Renal cortex interstitium (tissue), 11 donors: ENCODE data around the gene CMSS1. TPM values are rescaled to one million over a fixed set of nuclear protein-coding genes. Genes with fewer than 3 reads are reported as not detected.
"Not testable (repeated sequence)": the region's sequence is repeated elsewhere in the genome, so short reads cannot be mapped to it uniquely, and the experiment has no call there.

ENCODE experiments used
- DNase-seq, 11 donors: peaks; one replicate each; pipeline ENCODE4 v3.0.0-alpha.2; 2013; ENCODE audit warnings: low read depth in 9 of 11, low spot score in 4 of 11; ENCODE audit errors: extremely low read depth in 1 of 11
- polyA plus RNA-seq, 3 donors: library from polyadenylated mRNA; unstranded; fragments of 120-200 nt; gene quantifications; one replicate each; pipeline ENCODE4 v1.2.1, GENCODE V29; 2013; ENCODE audit not compliant: insufficient read length in 3 of 3

CMSS1 gene
- polyA plus RNA-seq, 3 donors = 43.2 to 47.4 (median 44.5) TPM

DNA sequence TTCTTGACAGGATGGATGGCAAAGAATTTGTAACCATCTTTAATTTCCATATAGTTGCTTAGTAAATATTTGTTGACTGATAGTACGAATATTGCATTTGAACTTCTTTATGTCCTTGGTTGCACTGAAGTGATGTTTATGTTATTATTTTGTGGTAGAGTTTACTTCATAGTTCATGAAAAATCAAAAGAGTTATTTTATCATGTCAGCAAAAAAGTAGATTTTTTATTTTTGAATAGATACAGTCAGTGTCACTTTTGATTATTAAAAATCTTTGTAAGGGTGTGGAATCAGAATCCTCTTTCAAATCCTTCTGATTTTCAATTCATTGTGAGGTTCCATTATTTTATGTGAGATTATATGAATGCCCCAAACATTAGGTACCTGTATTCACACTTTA, 261.7 kb downstream of the CMSS1 start:
- DNase-seq = no peak

DNA sequence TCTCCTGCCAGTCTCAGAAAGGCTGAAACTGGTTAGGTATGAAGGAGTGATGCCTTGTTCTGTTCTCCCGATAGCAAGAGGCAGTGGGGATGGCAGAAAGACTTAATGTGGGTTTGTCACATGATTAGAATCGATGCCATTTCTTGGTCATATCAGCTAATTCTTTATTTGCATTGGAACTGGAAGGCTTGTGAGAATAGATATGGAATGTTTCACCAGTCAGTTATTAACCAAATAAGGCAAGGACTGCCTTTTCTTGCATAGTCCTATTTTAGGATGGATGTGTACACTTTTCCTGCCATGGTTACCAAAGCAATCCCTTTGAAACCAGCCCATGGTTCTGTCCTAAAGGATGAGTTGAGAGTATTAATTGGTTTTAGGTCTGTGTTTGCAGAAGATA, 262.9 kb downstream of the CMSS1 start:
- DNase-seq = no peak

DNA sequence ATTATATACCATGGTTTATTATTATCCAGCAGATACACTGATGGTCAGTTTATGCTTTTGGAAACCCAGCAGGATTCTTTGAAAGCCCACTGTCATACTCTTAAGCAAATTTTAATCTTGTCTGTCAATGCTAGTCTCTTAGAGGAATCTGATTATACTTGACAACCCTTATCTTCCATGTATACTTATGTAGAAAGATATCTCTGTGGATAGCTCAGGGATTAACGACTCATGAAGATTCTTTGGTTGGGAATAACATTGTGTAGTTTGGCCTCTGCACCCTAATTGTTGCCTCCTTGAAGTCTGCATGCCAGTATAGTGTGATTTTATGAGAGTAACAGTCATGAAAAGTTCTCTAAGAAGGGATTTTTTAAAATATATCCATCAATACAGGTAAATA, 263.6 kb downstream of the CMSS1 start:
- DNase-seq = no peak

DNA sequence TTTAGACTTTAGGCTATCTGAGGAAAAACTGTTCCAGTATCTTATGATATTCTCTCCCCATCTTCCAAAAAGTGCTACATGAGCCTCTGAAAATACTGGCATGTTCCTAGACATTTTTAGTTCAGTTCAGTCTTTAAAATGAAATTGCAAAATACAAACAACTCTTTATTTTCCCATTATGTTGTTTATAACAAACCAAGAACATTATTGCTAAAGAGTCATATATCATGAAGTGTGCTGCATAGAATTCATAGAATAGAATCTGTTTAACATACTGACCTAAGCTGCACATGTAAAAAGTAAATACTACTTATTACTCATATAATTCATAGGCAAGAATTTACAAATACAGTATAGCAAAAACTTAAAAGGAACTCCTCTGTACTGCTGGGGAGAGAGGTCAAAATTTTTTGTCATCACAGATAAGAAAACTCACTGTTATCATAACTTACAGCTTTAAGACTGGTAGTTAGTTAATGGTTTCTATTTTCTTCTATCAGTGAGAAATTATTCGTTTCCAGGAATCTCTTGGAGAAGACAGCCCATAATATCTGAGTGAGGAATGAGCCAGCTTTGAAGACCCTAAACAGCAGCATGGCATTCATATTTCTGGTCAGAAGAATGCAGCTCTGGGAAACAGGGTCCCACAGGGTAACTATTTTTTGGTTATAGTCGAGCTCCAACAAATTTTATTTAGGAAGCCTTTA, 264.5 kb downstream of the CMSS1 start:
- no peak for DNase-seq

DNA sequence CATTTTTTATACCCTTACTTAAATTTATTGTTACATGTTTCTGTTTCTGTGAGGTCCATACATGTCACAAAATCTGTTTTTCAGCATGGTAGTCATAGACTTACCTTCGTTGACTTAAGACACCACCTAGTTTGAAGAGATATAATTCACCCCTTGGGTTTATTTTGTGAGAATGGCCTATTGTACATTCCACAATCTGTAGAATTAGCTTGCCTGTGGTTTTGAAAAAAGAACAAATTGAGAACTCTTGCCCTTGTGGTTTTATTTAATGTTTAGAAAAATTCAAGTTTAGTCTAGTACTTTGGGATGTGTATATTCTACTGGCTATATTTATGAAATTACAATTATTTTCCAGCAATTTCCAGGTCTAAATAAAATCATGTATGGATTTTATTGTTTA, 265.1 kb downstream of the CMSS1 start:
- DNase-seq = no peak

DNA sequence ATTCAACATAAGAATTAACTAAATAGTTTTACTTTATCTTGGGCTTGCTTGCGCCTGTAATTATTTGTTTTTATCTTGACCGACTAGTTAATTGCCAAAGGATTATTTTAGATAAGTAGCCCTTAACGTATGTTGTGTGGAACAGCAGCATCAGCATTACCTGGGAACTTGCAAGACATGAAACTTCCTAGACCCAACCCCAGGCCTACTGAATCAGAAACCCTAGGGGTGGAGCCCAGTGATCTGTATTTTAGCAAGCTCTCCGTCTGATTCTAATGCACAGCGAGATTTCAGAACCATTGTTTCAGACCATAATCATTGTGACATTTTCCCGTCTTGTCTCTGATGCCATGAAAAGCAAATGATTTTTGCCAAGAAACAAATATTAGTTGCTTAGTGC, 265.5 kb downstream of the CMSS1 start:
- DNase-seq = no peak

DNA sequence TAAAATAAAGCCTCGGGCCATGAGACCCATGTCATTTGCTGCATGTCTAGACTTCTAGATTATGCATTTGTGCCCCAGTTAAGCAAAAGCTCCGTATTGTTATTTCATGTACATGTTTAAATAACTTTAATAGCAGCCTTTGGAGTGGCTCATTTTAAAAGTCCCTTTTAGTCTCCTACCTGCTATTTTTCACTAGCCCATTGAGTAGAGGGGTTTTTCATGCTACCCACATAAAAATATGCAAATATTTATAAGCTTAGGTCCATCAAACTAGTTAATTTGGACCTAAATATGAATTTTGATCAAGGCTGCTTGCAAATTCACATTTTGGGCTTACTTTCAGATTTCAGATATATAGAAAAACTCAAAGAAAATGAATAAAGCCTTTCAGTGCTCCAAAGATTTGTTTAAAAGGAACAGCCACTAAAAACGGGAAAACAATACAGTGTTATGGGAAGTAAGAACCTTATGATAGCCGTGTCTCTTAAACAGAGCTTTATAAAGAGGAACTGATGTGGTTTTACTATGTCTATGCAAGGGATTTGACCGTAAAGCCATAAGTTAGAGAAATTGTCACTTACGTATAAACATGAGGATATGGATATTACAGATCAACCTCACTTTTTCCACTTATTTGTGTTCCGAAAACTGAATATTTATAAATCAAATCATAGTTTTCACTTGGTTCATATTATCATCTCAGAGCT, 266.6 kb downstream of the CMSS1 start:
- no peak for DNase-seq

DNA sequence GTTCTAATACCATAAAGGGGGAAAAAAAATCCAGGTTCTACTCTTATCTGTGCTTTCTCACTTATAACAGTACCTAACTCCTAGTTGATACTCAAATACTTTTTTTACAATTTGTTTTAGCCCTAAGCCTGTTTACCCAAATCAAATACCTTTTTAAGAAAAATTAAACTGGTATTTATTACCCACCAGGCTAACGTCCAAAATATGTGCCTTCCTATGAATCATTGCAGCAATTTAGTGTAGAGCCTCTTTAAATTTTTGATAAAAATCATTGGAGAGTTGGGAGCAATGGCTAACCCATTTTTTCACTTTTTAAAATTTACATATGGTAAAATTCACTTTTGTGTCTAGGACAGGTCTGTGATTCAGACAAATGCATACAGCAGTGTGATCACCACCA, 268.7 kb downstream of the CMSS1 start:
- no peak for DNase-seq

DNA sequence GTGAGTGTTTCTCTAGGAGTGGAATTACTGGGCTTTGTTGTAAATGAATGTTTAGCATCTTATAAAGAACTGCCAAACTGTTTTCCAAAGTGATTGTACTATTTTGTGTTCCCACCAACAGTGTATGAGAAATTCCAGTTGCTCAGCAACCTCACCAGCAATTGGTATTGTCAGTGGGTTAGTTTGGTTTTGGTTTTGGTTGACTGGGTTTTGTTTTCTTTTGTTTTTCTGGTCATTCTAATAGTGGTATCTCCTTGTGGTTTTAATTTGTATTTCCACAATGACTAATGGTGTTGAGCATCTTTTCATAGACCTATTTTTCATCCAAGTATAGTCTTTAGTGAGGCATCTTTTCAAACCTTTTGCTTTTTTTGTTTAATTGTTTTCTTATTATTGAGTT, 269.5 kb downstream of the CMSS1 start:
- no peak for DNase-seq

DNA sequence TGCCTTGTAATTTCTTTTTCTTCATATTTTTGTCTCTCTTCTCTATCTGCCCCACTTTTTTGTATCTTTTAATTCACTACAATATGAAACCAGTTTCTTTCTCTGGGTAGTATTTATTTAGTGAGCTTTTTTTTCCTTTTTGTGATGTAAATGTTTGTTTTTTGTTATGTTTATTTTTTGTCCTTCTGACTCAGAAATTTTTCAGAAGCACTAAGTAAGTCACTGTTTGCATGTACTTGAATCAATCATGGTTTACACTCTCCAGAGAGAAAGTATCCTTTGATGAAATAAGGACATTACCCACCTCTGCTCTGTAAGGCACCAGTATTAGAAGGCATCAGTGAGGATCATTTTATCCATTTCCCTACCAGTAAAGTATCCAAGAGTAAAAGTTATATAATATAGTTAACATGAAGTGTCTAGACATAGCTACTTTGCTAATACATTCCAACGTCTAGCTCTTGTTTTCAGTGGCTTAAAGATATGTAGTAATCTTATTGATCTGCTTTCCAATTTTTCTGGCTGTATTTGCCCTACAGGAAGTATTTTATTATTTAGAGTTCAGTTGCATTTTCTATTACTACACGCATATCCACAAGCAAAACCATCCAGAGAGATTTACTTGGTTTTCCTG, 271.2 kb downstream of the CMSS1 start:
- no peak for DNase-seq

DNA sequence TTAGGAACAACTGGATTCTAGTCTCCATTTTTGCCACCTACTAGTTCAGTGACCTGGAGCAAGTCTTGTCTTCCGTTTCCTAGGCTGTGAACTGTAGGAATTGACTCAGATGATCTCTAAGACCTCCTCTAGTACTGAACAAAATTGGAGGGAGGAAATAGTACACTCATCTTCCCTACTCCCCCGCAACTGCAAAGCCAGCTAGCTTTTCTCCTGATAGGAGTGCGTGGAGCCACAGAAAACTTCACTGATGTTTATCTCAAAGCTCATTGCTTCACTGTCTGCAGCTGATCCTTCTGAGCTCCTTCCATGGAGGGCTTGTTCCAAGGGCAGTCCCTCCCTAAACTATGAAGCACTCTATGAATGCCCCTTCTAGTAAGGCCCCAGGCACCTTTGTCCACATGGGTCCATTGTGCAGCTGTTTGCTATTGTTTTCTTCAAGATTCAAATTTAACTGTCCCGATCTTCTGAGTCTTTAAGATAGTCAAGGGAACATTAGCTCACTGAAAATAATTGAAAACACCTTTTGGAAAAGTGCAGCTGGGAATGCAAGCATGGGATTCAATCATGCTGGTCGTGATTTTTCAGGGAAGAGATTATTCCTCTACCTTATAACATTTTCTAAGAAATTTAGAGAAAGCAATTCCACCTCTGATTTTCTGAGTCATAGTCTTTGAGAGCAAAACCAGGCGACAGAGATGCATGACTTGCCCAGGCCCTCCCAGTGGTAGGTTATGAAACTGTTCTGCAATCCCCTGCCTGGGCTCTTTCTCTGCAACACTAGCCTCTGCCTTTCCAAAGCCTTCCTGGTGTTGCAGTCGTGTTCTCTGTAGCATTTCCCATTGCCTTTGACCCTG, 272.4 kb downstream of the CMSS1 start:
- no peak for DNase-seq

DNA sequence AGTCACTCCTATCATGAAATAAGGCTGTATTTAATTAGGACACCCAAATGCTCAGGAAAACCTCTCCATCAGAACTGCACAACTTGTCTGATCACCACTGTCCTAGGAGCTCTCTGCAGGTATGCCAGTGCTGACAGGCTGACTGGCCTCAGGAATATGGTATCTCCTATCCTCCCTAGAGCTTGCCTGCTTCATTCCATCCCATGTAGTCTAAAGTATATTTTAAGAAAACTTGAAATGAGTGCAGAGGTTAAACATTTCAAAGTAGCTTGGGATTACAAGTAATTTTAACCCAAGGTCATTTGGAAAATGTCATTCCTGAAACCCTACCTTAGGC, 273.0 kb downstream of the CMSS1 start:
- no peak for DNase-seq

DNA sequence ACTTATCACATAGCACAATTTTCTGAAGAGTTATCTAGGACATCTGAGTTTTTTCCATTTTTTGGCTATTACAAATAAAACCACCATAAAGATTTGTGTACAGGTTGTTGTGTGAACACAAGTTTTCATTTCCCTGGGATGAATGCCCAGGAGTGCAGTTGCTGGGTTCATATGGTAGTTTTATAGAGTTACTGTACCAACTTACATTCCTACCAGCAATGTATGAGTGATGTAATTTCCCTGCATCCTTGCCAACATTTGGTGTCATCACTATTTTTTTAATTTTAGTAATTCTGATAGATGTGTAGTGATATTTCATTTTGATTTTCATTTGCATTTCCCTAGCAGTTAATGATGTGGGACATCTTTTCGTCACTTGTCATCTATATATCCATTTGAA, 276.2 kb downstream of the CMSS1 start:
- no peak for DNase-seq

DNA sequence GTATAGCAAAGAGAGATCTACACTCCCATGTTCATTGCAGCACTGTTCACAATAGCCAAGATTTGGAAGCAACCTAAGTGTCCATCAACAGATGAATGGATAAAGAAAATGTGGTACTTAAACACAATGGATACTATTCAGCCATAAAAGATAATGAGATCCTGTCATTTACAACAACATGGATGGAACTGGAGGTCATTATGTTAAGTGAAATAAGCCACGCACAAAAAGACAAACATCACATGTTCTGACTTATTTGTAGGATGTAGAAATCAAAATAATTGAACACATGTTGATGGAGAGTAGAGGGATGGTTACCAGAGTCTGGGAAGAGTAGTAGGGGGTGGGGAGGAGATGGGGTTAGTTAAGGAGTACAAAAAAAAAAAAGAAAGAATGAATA, 278.6 kb downstream of the CMSS1 start:
- DNase-seq = not testable (repeated sequence)

DNA sequence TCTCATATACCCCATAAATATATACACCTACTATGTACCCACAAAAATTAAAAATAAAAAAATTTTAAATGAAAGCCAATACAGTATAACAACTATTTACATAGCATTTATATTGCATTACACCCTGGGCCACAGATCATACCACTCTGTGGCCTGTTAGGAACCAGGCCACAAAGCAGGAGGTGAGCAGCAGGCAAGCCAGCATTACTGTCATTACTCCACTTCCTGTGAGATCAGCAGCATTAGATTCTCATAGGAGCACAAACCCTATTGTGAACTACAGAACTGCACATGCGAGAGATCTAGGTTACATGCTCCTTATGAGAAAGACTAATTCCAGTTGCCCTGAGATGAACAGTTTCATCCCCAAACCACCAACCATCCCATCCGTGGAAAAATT, 279.2 kb downstream of the CMSS1 start:
- no peak for DNase-seq

DNA sequence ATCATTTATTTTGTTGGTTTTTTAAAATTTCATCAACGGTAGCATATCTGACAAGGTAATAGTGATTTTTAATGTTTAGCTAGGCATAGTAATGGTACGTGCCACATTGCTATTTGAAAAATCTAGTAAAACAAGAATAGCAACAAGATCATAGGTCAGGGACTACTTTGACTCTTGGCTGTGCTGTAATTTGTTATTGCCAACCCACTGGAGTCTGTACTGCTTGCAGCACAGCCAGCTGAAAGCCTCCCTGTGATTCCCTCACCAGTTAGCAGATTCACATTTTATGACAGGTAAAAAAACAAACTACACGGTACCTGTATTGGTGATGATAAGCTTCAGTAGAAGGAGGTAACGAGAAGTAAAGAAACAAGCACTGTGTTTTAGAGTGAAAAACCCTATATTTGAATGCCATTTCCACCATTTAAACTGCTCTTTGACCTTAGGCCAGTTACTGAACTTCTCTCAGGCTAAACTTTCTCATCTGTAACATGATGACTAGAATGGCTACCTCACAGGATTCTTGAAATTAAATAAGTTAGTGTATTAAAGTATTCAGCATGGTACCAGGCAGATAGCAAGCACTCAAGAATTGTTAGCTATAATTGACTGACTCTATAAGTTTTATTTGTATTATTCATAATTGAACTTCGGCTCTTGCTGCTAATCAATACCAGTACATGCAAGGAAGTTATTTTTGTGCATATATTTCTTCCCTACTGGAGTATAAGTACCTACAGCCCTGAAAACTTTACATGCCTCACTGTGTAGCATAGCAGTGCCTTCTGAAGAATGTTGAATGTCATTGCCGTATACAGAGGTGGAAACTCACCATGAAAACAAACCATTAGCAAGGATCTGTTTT, 280.5 kb downstream of the CMSS1 start:
- DNase-seq = peak in 1 of 11 donors; percentile 30

DNA sequence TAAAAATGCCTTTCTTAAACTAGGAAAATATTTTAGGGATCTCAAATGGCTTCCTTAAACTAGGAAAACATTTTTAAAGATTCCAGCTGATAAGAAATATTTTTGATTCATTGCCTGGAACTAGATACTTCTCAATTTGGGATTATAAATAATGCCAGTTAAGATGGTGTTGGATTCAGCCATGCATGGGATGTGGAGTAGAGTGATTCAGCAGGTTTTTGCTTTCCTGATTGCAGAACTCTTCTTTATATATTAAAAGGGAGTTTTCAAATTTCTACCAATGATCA, 281.1 kb downstream of the CMSS1 start:
- DNase-seq = no peak

DNA sequence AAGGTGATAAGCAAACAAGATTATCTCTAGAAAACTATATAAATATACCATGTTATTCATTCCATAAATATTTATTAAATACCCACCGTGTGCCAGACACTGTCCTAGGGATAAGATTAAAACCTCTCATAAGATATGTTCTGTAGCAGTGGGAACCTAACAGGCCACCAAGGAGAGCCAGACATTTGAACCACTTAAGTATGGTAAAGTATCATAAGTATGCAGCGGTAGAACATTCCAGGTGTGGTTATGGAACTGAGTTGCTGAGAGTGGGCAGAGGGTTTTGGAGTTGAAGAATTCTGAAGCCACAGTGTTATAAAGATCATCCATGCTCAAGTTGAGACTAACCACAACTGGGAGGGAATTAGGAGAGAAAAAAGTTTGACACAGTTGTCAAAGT, 282.0 kb downstream of the CMSS1 start:
- DNase-seq = no peak

DNA sequence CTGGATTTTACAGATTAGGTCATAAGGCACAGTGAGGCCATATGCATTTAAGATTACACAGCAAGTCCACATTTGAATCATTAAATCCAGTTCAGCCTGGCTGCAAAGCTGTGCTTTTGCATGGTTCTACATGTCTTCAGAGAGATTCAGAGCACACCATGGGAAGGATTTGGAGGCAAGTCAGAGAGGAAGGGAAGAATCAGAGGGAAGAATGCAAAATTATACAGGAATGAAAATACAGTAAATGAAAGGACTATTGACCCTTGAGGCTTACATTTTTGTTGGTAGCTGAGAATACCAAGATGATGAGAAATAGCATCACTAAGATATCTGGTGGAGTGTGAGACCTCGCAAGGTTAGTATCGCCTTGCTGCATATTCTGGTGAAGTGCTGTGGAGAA, 282.8 kb downstream of the CMSS1 start:
- DNase-seq = no peak
